CD14-positive monocyte (primary cell): ENCODE measurements around the gene PRMT9. TPM values are rescaled to one million over a fixed set of nuclear protein-coding genes. Genes with fewer than 3 reads are reported as not detected.

ENCODE experiments used
- DNase-seq, 3 donors: peaks; one replicate each; pipeline ENCODE4 v3.0.0-alpha.2; 2011 to 2022
- H2AFZ ChIP-seq: 2 replicates; pipeline ENCODE4 v1.6.0; 2012; ENCODE audit warnings: mild to moderate bottlenecking, low read depth, low read length, inconsistent platforms; ENCODE audit not compliant: insufficient read depth, poor library complexity, severe bottlenecking
- H3K27ac ChIP-seq, 2 donors: 1 replicate in 1 of 2; 2 replicates in 1 of 2; pipeline ENCODE4 v1.5.1; 2012 to 2013; ENCODE audit warnings: low read length in 2 of 2, control low read depth in 1 of 2, inconsistent platforms in 1 of 2, low read depth in 1 of 2, mild to moderate bottlenecking in 1 of 2
- H3K27me3 ChIP-seq, 2 donors: one replicate each; pipeline versions ENCODE4 v1.6.0 to v1.6.1; 2011 to 2013; ENCODE audit warnings: low read length in 2 of 2; ENCODE audit not compliant: control insufficient read depth in 2 of 2, insufficient read depth in 2 of 2
- H3K36me3 ChIP-seq, 2 donors: replicated peaks in 1 of 2; 1 replicate in 1 of 2; 2 replicates in 1 of 2; pipeline versions ENCODE4 v1.5.1 to v1.6.1; 2012 to 2013; ENCODE audit warnings: low read length in 2 of 2, control low read depth in 1 of 2, inconsistent platforms in 1 of 2, mild to moderate bottlenecking in 1 of 2; ENCODE audit not compliant: insufficient read depth in 2 of 2, control insufficient read depth in 1 of 2
- H3K4me1 ChIP-seq, 2 donors: 1 replicate in 1 of 2; 2 replicates in 1 of 2; pipeline versions ENCODE4 v1.5.1 to v1.6.1; 2012 to 2013; ENCODE audit warnings: low read length in 2 of 2, control low read depth in 1 of 2, inconsistent platforms in 1 of 2, mild to moderate bottlenecking in 1 of 2, moderate library complexity in 1 of 2; ENCODE audit not compliant: insufficient read depth in 2 of 2, control insufficient read depth in 1 of 2
- H3K4me2 ChIP-seq: replicated peaks from 2 replicates; pipeline ENCODE3; 2012; ENCODE audit warnings: low read length, moderate library complexity, mild to moderate bottlenecking; ENCODE audit not compliant: poor library complexity, severe bottlenecking; ENCODE audit errors: extremely low read depth
- H3K4me3 ChIP-seq, 3 experiments: fragments of 200-600 bp in 1 of 3; sonication (generic) in 1 of 3; replicated peaks in 1 of 3; 1 replicate in 2 of 3; 2 replicates in 1 of 3; pipeline ENCODE4 v1.5.1; 2011 to 2013; ENCODE audit warnings: low read length in 3 of 3, mild to moderate bottlenecking in 3 of 3, control low read depth in 2 of 3, low read depth in 2 of 3, inconsistent platforms in 1 of 3, moderate library complexity in 1 of 3
- H3K79me2 ChIP-seq: 2 replicates; pipeline ENCODE4 v1.6.0; 2012; ENCODE audit warnings: mild to moderate bottlenecking, control low read depth, inconsistent platforms, low read length, moderate library complexity; ENCODE audit not compliant: insufficient read depth
- H3K9ac ChIP-seq: 2 replicates; pipeline ENCODE4 v1.6.0; 2017; ENCODE audit warnings: low read length, mild to moderate bottlenecking; ENCODE audit not compliant: insufficient read depth, poor library complexity, severe bottlenecking
- H3K9me3 ChIP-seq, 2 donors: replicated peaks in 1 of 2; 1 replicate in 1 of 2; 2 replicates in 1 of 2; pipeline versions ENCODE4 v1.5.1 to v1.6.1; 2012 to 2013; ENCODE audit warnings: low read length in 2 of 2, control low read depth in 1 of 2; ENCODE audit not compliant: control insufficient read depth in 1 of 2, insufficient read depth in 1 of 2
- H4K20me1 ChIP-seq: 2 replicates; pipeline ENCODE4 v1.6.0; 2012; ENCODE audit warnings: mild to moderate bottlenecking, low read length, control low read depth, moderate library complexity; ENCODE audit not compliant: insufficient read depth
- H3K27ac Mint-ChIP-seq, 7 donors: one replicate each; pipeline ENCODE4 v1.8.0; 2020; ENCODE audit warnings: mild to moderate bottlenecking in 7 of 7, mixed read lengths in 7 of 7, moderate library complexity in 6 of 7, inconsistent platforms in 2 of 7
- H3K27me3 Mint-ChIP-seq, 3 donors: one replicate each; pipeline ENCODE4 v1.8.0; 2021 to 2022; ENCODE audit warnings: low read depth in 3 of 3, mild to moderate bottlenecking in 3 of 3, mixed read lengths in 3 of 3, moderate library complexity in 3 of 3, inconsistent platforms in 1 of 3
- H3K36me3 Mint-ChIP-seq, 2 donors: one replicate each; pipeline ENCODE4 v1.8.0; 2020; ENCODE audit warnings: mixed read lengths in 2 of 2, inconsistent platforms in 1 of 2, mild to moderate bottlenecking in 1 of 2
- H3K4me1 Mint-ChIP-seq: one replicate; pipeline ENCODE4 v1.8.0; 2020; ENCODE audit warnings: mild to moderate bottlenecking, mixed read lengths
- H3K4me3 Mint-ChIP-seq, 2 donors: one replicate each; pipeline ENCODE4 v1.8.0; 2020; ENCODE audit warnings: mild to moderate bottlenecking in 2 of 2, mixed read lengths in 2 of 2, moderate library complexity in 1 of 2
- H3K9me3 Mint-ChIP-seq, 7 donors: one replicate each; pipeline ENCODE4 v1.8.0; 2020 to 2022; ENCODE audit warnings: mixed read lengths in 7 of 7, mild to moderate bottlenecking in 6 of 7, moderate library complexity in 6 of 7, inconsistent platforms in 2 of 7
- WGBS: methylation state at CpG from one replicate; pipeline ENCODE4 v1.1.5; 2013; ENCODE audit warnings: missing lambda C conversion rate; ENCODE audit not compliant: insufficient coverage; 5-methylcytosine and 5-hydroxymethylcytosine counted together
- intact Hi-C, 2 donors: fragments of 100-400 bp; cut with micrococcal nuclease; formaldehyde crosslinking; loops; one replicate each; pipeline versions ENCODE4 v1.15.0 to v1.15.1; 2023
- polyA plus RNA-seq, 3 donors: library from polyadenylated mRNA; depleted of rRNA in 1 of 3; unstranded in 2 of 3; stranded (reverse) in 1 of 3; fragments of 300-500 nt in 2 of 3; fragments of >200 nt in 1 of 3; fragmentation: Illumina TruSeq in 2 of 3; gene quantifications; 1 replicate in 2 of 3; 2 replicates in 1 of 3; pipeline ENCODE4 v1.2.3, GENCODE V29; 2012 to 2021
- TF ChIP-seq, protein P1 (sequence below): fragments of 200-600 bp; IDR thresholded peaks from one replicate; pipeline ENCODE4 v1.8.0; 2022; ENCODE audit warnings: antibody characterized with exemption, mild to moderate bottlenecking

Gene PRMT9
- polyA plus RNA-seq, 3 donors: 1.6 to 4.6 (median 2.0) TPM

DNA sequence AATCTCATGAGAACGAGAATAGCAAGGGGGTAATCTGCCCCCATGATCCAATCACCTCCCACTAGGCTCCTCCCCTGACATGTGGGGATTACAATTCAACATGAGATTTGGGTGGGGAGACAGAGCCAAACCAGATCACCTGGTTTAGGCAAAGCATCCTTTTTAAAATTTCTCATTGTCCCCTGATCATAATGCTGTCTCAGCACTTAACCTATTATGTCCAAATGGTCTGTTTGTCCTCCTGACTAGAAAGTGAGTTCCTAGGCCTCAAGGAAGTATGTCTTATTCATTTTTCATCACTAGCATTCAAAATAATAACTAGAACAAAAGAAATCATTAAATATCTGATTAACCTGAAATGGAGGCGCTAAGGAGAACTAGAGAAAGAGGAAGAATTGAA, 7.9 kb upstream of the PRMT9 start:
- Histone ChIP-seq H3K79me2 (no peaks in the 10 kb centered on the region), H3K4me1 (no peaks in the 10 kb centered on the region), H3K9ac (no peak overlapping the region), H3K4me2 (no peak overlapping the region), H2AFZ (no peak overlapping the region), H4K20me1 (no peaks in the 10 kb centered on the region), H3K27ac (no peak overlapping the region), H3K36me3 (no peaks in the 10 kb centered on the region), H3K27me3 (no peaks in the 10 kb centered on the region), H3K9me3 (no peaks in the 10 kb centered on the region), H3K4me3 (no peak overlapping the region)
- peaks cover 0 to 5% (median 0%) of the 10 kb centered on the region in 7 donors for H3K9me3 Mint-ChIP-seq
- no peaks in the 10 kb centered on the region for H3K4me1 Mint-ChIP-seq
- H3K36me3 Mint-ChIP-seq: no peaks in the 10 kb centered on the region
- TF ChIP-seq, protein P1, sequence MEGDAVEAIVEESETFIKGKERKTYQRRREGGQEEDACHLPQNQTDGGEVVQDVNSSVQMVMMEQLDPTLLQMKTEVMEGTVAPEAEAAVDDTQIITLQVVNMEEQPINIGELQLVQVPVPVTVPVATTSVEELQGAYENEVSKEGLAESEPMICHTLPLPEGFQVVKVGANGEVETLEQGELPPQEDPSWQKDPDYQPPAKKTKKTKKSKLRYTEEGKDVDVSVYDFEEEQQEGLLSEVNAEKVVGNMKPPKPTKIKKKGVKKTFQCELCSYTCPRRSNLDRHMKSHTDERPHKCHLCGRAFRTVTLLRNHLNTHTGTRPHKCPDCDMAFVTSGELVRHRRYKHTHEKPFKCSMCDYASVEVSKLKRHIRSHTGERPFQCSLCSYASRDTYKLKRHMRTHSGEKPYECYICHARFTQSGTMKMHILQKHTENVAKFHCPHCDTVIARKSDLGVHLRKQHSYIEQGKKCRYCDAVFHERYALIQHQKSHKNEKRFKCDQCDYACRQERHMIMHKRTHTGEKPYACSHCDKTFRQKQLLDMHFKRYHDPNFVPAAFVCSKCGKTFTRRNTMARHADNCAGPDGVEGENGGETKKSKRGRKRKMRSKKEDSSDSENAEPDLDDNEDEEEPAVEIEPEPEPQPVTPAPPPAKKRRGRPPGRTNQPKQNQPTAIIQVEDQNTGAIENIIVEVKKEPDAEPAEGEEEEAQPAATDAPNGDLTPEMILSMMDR: no peak
- H3K27ac Mint-ChIP-seq: no peak overlapping the region
- DNase-seq: no peak
- no peak overlapping the region for H3K4me3 Mint-ChIP-seq
- peaks cover 4 to 8% (median 7%) of the 10 kb centered on the region in 3 donors for H3K27me3 Mint-ChIP-seq
- intact Hi-C loops: no loop called here
- no CpG with 5 or more reads among the region's 2 CpGs for WGBS

DNA sequence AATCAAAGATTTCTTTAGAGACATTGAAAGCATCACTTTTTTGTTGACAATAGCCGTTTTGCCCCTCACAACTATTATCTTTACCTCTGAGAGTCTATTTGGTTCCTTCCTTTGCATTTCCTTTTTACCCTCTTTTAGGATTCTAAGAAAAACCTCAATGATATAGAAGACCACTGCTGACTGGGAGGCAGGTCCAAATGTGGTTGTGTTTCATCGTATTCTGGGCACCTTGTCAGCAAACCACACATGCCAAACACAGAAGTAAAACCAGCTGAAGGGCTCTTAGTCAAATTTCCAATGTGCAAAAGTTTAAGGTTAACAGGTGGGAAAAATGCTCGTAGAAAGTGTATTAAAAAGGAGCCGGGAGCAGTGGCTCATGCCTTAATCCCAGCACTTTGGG, 5.1 kb upstream of the PRMT9 start:
- Histone ChIP-seq H3K9me3 (no peaks in the 10 kb centered on the region), H3K9ac (no peak overlapping the region), H3K27me3 (no peaks in the 10 kb centered on the region), H3K4me2 (no peak overlapping the region), H3K4me3 (no peak overlapping the region), H4K20me1 (no peaks in the 10 kb centered on the region), H3K36me3 (no peaks in the 10 kb centered on the region), H3K79me2 (peaks cover 4% of the 10 kb centered on the region), H3K4me1 (peaks cover 5 to 8% of the 10 kb centered on the region in 2 donors), H2AFZ (no peak overlapping the region), H3K27ac (no peak overlapping the region)
- intact Hi-C loops: no loop called here
- H3K27ac Mint-ChIP-seq: no peak overlapping the region
- peaks cover 0 to 5% (median 0%) of the 10 kb centered on the region in 7 donors for H3K9me3 Mint-ChIP-seq
- 41% methylated on average over 2 of the region's 4 CpGs for WGBS
- DNase-seq: no peak
- TF ChIP-seq, protein P1: no peak
- H3K27me3 Mint-ChIP-seq: peaks cover 2 to 11% (median 4%) of the 10 kb centered on the region in 3 donors
- peaks cover 3% of the 10 kb centered on the region for H3K4me1 Mint-ChIP-seq
- H3K36me3 Mint-ChIP-seq: no peaks in the 10 kb centered on the region
- no peak overlapping the region for H3K4me3 Mint-ChIP-seq
